GM12878 (cell line): ENCODE data around the gene ST8SIA1.

ENCODE experiments used
- BHLHE40 ChIP-seq, 2 experiments: fragments of 450-650 bp in 1 of 2; IDR thresholded peaks; 2 replicates each; pipeline ENCODE4 v1.6.1; 2011 to 2017; ENCODE audit warnings: low read depth in 2 of 2, borderline replicate concordance in 1 of 2, improper control_type of control experiment in 1 of 2, low read length in 1 of 2, mild to moderate bottlenecking in 1 of 2
- HDAC6 ChIP-seq: fragments of 200-600 bp; sonication (generic); IDR thresholded peaks from one replicate; pipeline ENCODE4 v1.8.0; 2017; ENCODE audit warnings: antibody characterized with exemption; ENCODE audit not compliant: unreplicated experiment
- POLR2A ChIP-seq: IDR thresholded peaks from 2 replicates; pipeline ENCODE4 v1.6.1; 2011; ENCODE audit warnings: low read depth, mild to moderate bottlenecking, low read length
- SP1 ChIP-seq: IDR thresholded peaks from one replicate; pipeline ENCODE4 v1.6.1; 2011; ENCODE audit warnings: low read depth, low read length
- TF ChIP-seq, protein P1 (sequence below): fragments of 450-650 bp; formaldehyde crosslinking; IDR thresholded peaks from 2 replicates; pipeline ENCODE4 v1.4.0; 2020; ENCODE audit warnings: mild to moderate bottlenecking, moderate library complexity
- TF ChIP-seq, protein P2 (sequence below): IDR thresholded peaks from 2 replicates; pipeline ENCODE4 v1.6.1; 2011; ENCODE audit warnings: low read depth, mild to moderate bottlenecking, low read length, moderate library complexity, borderline replicate concordance; ENCODE audit errors: extremely low read depth
- TF ChIP-seq, protein P3 (sequence below): IDR thresholded peaks from 2 replicates; pipeline ENCODE4 v1.6.1; 2012; ENCODE audit warnings: low read depth, low read length, improper control_type of control experiment
- TF ChIP-seq, protein P4 (sequence below), 3 experiments: IDR thresholded peaks in 2 of 3; conservative IDR thresholded peaks in 1 of 3; 2 replicates each; pipeline ENCODE4 v1.5.1; 2011; ENCODE audit warnings: low read depth in 3 of 3, low read length in 3 of 3, mild to moderate bottlenecking in 3 of 3, control low read depth in 2 of 3, moderate library complexity in 2 of 3, inconsistent platforms in 1 of 3, mixed read lengths in 1 of 3; ENCODE audit not compliant: control insufficient read depth in 2 of 3, insufficient read depth in 1 of 3; ENCODE audit errors: extremely low read depth in 1 of 3

DNA sequence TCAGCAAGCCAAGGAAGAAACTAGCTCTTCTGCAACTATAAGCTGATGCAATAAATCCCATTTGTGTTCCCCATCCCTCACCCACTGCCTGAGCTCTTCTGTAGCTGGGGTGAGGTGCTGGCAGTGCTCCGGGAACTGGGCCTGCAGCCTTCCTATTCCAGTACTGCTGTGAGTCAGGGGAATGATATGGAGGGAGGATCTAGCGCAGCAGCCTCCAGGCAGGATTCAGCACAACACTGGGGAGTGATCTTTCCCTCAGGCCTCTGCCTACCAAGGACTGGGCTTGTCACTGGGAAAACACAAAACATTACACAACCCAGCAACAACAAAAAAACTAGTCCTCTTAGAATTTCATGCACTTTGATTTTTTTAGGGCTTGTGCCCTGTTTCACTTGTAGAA, 58.7 kb downstream of the ST8SIA1 start:
- TF ChIP-seq BHLHE40 (IDR thresholded peaks at IDR 0.05; ENCODE audit: borderline replicate concordance in 1 of 2, low read depth in 2 of 2, low read length in 1 of 2) = no peak
- TF ChIP-seq, protein P1, sequence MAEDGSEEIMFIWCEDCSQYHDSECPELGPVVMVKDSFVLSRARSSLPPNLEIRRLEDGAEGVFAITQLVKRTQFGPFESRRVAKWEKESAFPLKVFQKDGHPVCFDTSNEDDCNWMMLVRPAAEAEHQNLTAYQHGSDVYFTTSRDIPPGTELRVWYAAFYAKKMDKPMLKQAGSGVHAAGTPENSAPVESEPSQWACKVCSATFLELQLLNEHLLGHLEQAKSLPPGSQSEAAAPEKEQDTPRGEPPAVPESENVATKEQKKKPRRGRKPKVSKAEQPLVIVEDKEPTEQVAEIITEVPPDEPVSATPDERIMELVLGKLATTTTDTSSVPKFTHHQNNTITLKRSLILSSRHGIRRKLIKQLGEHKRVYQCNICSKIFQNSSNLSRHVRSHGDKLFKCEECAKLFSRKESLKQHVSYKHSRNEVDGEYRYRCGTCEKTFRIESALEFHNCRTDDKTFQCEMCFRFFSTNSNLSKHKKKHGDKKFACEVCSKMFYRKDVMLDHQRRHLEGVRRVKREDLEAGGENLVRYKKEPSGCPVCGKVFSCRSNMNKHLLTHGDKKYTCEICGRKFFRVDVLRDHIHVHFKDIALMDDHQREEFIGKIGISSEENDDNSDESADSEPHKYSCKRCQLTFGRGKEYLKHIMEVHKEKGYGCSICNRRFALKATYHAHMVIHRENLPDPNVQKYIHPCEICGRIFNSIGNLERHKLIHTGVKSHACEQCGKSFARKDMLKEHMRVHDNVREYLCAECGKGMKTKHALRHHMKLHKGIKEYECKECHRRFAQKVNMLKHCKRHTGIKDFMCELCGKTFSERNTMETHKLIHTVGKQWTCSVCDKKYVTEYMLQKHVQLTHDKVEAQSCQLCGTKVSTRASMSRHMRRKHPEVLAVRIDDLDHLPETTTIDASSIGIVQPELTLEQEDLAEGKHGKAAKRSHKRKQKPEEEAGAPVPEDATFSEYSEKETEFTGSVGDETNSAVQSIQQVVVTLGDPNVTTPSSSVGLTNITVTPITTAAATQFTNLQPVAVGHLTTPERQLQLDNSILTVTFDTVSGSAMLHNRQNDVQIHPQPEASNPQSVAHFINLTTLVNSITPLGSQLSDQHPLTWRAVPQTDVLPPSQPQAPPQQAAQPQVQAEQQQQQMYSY (CRISPR knock-in tag) = no peak
- TF ChIP-seq, protein P2, sequence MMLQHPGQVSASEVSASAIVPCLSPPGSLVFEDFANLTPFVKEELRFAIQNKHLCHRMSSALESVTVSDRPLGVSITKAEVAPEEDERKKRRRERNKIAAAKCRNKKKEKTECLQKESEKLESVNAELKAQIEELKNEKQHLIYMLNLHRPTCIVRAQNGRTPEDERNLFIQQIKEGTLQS = no peak
- no peak for TF ChIP-seq POLR2A
- TF ChIP-seq, protein P3, sequence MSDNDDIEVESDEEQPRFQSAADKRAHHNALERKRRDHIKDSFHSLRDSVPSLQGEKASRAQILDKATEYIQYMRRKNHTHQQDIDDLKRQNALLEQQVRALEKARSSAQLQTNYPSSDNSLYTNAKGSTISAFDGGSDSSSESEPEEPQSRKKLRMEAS = no peak
- TF ChIP-seq, protein P4, sequence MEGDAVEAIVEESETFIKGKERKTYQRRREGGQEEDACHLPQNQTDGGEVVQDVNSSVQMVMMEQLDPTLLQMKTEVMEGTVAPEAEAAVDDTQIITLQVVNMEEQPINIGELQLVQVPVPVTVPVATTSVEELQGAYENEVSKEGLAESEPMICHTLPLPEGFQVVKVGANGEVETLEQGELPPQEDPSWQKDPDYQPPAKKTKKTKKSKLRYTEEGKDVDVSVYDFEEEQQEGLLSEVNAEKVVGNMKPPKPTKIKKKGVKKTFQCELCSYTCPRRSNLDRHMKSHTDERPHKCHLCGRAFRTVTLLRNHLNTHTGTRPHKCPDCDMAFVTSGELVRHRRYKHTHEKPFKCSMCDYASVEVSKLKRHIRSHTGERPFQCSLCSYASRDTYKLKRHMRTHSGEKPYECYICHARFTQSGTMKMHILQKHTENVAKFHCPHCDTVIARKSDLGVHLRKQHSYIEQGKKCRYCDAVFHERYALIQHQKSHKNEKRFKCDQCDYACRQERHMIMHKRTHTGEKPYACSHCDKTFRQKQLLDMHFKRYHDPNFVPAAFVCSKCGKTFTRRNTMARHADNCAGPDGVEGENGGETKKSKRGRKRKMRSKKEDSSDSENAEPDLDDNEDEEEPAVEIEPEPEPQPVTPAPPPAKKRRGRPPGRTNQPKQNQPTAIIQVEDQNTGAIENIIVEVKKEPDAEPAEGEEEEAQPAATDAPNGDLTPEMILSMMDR (IDR thresholded peaks at IDR 0.05 in 2 of 3, conservative IDR thresholded peaks at IDR 0.05 in 1 of 3; ENCODE audit: control insufficient read depth in 2 of 3, extremely low read depth in 1 of 3, insufficient read depth in 1 of 3, low read depth in 3 of 3, low read length in 3 of 3) = no peak
- TF ChIP-seq HDAC6 = no peak
- TF ChIP-seq SP1 = no peak
